ENCODE measurements around the gene EIF2S2. TPM values are rescaled to one million over a fixed set of nuclear protein-coding genes. Genes with fewer than 3 reads are reported as not detected.
A peak's percentile ranks its signal among the peaks of the same experiment; 100 is the strongest.

The EIF2S2 gene
- polyA plus RNA-seq, 6 donors from 2014 or later = 17.5 to 24.6 (median 18.4) TPM

GRCh38 chr20:34110025-34110744 is 1.9 kb downstream of the EIF2S2 start:
- H3K4me1 Mint-ChIP-seq = peaks cover 44 to 64% (median 55%) of the 10 kb centered on the region in 3 donors
- no peaks in the 10 kb centered on the region for H3K9me3 Mint-ChIP-seq
- ATAC-seq (ENCODE audit: low read depth in 2 of 2) = no peak
- H3K27me3 Mint-ChIP-seq = no peaks in the 10 kb centered on the region
- peak overlapping the region in 4 of 6 donors; percentile 84 to 98 (median 92) for H3K27ac Mint-ChIP-seq
- no peak for DNase-seq
- H3K36me3 Mint-ChIP-seq = peaks cover 0 to 5% of the 10 kb centered on the region in 2 donors
- peak overlapping the region; percentile 92 to 98 (median 96) for H3K4me3 Mint-ChIP-seq

GRCh38 chr20:34109442-34109841 is 2.6 kb downstream of the EIF2S2 start:
- Mint-ChIP-seq H3K4me1 (peaks cover 50 to 71% (median 59%) of the 10 kb centered on the region in 3 donors), H3K36me3 (peaks cover 1 to 13% of the 10 kb centered on the region in 2 donors), H3K9me3 (no peaks in the 10 kb centered on the region), H3K4me3 (peak overlapping the region in 5 of 8 donors; percentile 28 to 95 (median 42)), H3K27me3 (no peaks in the 10 kb centered on the region), H3K27ac (peak overlapping the region in 4 of 6 donors; percentile 20 to 87 (median 52))
- ATAC-seq (ENCODE audit: low read depth in 2 of 2) (no peak), DNase-seq (no peak)

GRCh38 chr20:34108616-34109174 is 3.3 kb downstream of the EIF2S2 start:
- no peak for ATAC-seq (ENCODE audit: low read depth in 2 of 2)
- Mint-ChIP-seq H3K36me3 (peaks cover 7 to 20% of the 10 kb centered on the region in 2 donors), H3K4me3 (peak overlapping the region in 2 of 8 donors; percentile 57 to 95), H3K9me3 (no peaks in the 10 kb centered on the region), H3K4me1 (peaks cover 56 to 75% (median 59%) of the 10 kb centered on the region in 3 donors), H3K27ac (peak overlapping the region in 3 of 6 donors; percentile 8 to 59 (median 13)), H3K27me3 (no peaks in the 10 kb centered on the region)
- DNase-seq = no peak

- ATAC-seq (ENCODE audit: low read depth in 2 of 2) = no peak
- peak overlapping the region in 4 of 6 donors; percentile 20 to 82 (median 49) for H3K27ac Mint-ChIP-seq
- peaks cover 14 to 20% of the 10 kb centered on the region in 2 donors for H3K36me3 Mint-ChIP-seq
- DNase-seq = no peak
- H3K4me3 Mint-ChIP-seq = no peak overlapping the region
- no peaks in the 10 kb centered on the region for H3K27me3 Mint-ChIP-seq
- no peaks in the 10 kb centered on the region for H3K9me3 Mint-ChIP-seq
- H3K4me1 Mint-ChIP-seq = peaks cover 45 to 72% (median 51%) of the 10 kb centered on the region in 3 donors
These were observed 5.9 kb downstream of the EIF2S2 start for GRCh38 chr20:34105978-34106675.

- H3K36me3 Mint-ChIP-seq = peaks cover 14 to 20% of the 10 kb centered on the region in 2 donors
- no peaks in the 10 kb centered on the region for H3K27me3 Mint-ChIP-seq
- H3K27ac Mint-ChIP-seq = peak overlapping the region in 4 of 6 donors; percentile 3 to 53 (median 10)
- ATAC-seq (ENCODE audit: low read depth in 2 of 2) (no peak), DNase-seq (no peak)
- H3K9me3 Mint-ChIP-seq = no peaks in the 10 kb centered on the region
- no peak overlapping the region for H3K4me3 Mint-ChIP-seq
- peaks cover 38 to 51% (median 38%) of the 10 kb centered on the region in 3 donors for H3K4me1 Mint-ChIP-seq
These were observed 8.0 kb downstream of the EIF2S2 start for GRCh38 chr20:34104059-34104458.

GRCh38 chr20:34102342-34102741 is 9.7 kb downstream of the EIF2S2 start:
- Mint-ChIP-seq H3K4me1 (peaks cover 24 to 35% (median 25%) of the 10 kb centered on the region in 3 donors), H3K36me3 (peaks cover 14 to 20% of the 10 kb centered on the region in 2 donors), H3K4me3 (no peak overlapping the region), H3K27ac (peak overlapping the region in 1 of 6 donors; percentile 72), H3K27me3 (no peaks in the 10 kb centered on the region), H3K9me3 (no peaks in the 10 kb centered on the region)
- ATAC-seq (ENCODE audit: low read depth in 2 of 2) = no peak
- DNase-seq = no peak

- H3K36me3 Mint-ChIP-seq = peaks cover 17 to 19% of the 10 kb centered on the region in 2 donors
- peak overlapping the region in 1 of 6 donors; percentile 65 for H3K27ac Mint-ChIP-seq
- DNase-seq = no peak
- peak overlapping the region in 1 of 8 donors; percentile 68 for H3K4me3 Mint-ChIP-seq
- H3K9me3 Mint-ChIP-seq = no peaks in the 10 kb centered on the region
- no peak for ATAC-seq (ENCODE audit: low read depth in 2 of 2)
- H3K4me1 Mint-ChIP-seq = peaks cover 8 to 19% (median 18%) of the 10 kb centered on the region in 3 donors
- H3K27me3 Mint-ChIP-seq = no peaks in the 10 kb centered on the region
These were observed 11.5 kb downstream of the EIF2S2 start for GRCh38 chr20:34100576-34100975.

GRCh38 chr20:34099675-34100074 is 12.4 kb downstream of the EIF2S2 start:
- H3K9me3 Mint-ChIP-seq = no peaks in the 10 kb centered on the region
- no peak overlapping the region for H3K4me3 Mint-ChIP-seq
- no peaks in the 10 kb centered on the region for H3K27me3 Mint-ChIP-seq
- no peak for DNase-seq
- no peak for ATAC-seq (ENCODE audit: low read depth in 2 of 2)
- peaks cover 10 to 18% of the 10 kb centered on the region in 2 donors for H3K36me3 Mint-ChIP-seq
- H3K27ac Mint-ChIP-seq = peak overlapping the region in 2 of 6 donors; percentile 26 to 44
- peaks cover 0 to 10% (median 10%) of the 10 kb centered on the region in 3 donors for H3K4me1 Mint-ChIP-seq

GRCh38 chr20:34098570-34098969 is 13.5 kb downstream of the EIF2S2 start:
- H3K4me1 Mint-ChIP-seq = peaks cover 0 to 4% (median 3%) of the 10 kb centered on the region in 3 donors
- no peak for ATAC-seq (ENCODE audit: low read depth in 2 of 2)
- H3K9me3 Mint-ChIP-seq = no peaks in the 10 kb centered on the region
- H3K27me3 Mint-ChIP-seq = no peaks in the 10 kb centered on the region
- H3K36me3 Mint-ChIP-seq = peaks cover 0 to 11% of the 10 kb centered on the region in 2 donors
- peak overlapping the region in 2 of 6 donors; percentile 11 to 82 for H3K27ac Mint-ChIP-seq
- DNase-seq = no peak
- H3K4me3 Mint-ChIP-seq = no peak overlapping the region

GRCh38 chr20:34096699-34097444 is 15.2 kb downstream of the EIF2S2 start:
- Mint-ChIP-seq H3K9me3 (no peaks in the 10 kb centered on the region), H3K36me3 (peaks cover 0 to 8% of the 10 kb centered on the region in 2 donors), H3K4me3 (no peak overlapping the region), H3K27ac (peak overlapping the region in 2 of 6 donors; percentile 13 to 57), H3K4me1 (peaks cover 0 to 5% (median 4%) of the 10 kb centered on the region in 3 donors), H3K27me3 (no peaks in the 10 kb centered on the region)
- ATAC-seq (ENCODE audit: low read depth in 2 of 2) = no peak
- DNase-seq = no peak

GRCh38 chr20:34095825-34096224 is 16.2 kb downstream of the EIF2S2 start:
- H3K36me3 Mint-ChIP-seq = peaks cover 0 to 9% of the 10 kb centered on the region in 2 donors
- H3K4me3 Mint-ChIP-seq = no peak overlapping the region
- no peaks in the 10 kb centered on the region for H3K27me3 Mint-ChIP-seq
- DNase-seq (no peak), ATAC-seq (ENCODE audit: low read depth in 2 of 2) (no peak)
- H3K27ac Mint-ChIP-seq = peak overlapping the region in 1 of 6 donors; percentile 19
- peaks cover 0 to 5% (median 4%) of the 10 kb centered on the region in 3 donors for H3K4me1 Mint-ChIP-seq
- H3K9me3 Mint-ChIP-seq = no peaks in the 10 kb centered on the region

GRCh38 chr20:34093895-34094294 is 18.1 kb downstream of the EIF2S2 start:
- Mint-ChIP-seq H3K27me3 (no peaks in the 10 kb centered on the region), H3K36me3 (peaks cover 0 to 9% of the 10 kb centered on the region in 2 donors), H3K4me1 (peaks cover 0 to 5% (median 0%) of the 10 kb centered on the region in 3 donors), H3K4me3 (no peak overlapping the region), H3K27ac (peak overlapping the region in 1 of 6 donors; percentile 38), H3K9me3 (no peaks in the 10 kb centered on the region)
- ATAC-seq (ENCODE audit: low read depth in 2 of 2) = no peak
- no peak for DNase-seq
